HCT116 (cell line): ENCODE data around the gene MBOAT1. TPM values are rescaled to one million over a fixed set of nuclear protein-coding genes. Genes with fewer than 3 reads are reported as not detected.
A peak's percentile ranks its signal among the peaks of the same experiment; 100 is the strongest.

ENCODE experiments used
- ATAC-seq: fragments of 200-7000 bp; cut with Tn5 transposase; 2 replicates; pipeline ENCODE4 v1.9.1; 2020; ENCODE audit warnings: mild to moderate bottlenecking, moderate library complexity
- BruUV-seq: library from RNA; stranded (reverse); fragments of 400-500 nt; replicated peaks from 2 replicates; lab custom pipeline; 2021; lab: Mats Ljungman, UMichigan
- CTCF ChIA-PET: fragments of 300-600 bp; sonication (Branson Sonifier 250); formaldehyde crosslinking; loops from one replicate; lab custom pipeline; 2021; ENCODE audit warnings: antibody characterized with exemption; lab: Charles Lee
- POLR2A ChIA-PET: fragments of 300-600, 350-600 bp; sonication (Branson Sonifier 250); formaldehyde crosslinking; loops from one replicate; lab custom pipeline; 2021; ENCODE audit warnings: antibody characterized with exemption; lab: Charles Lee
- RAD21 ChIA-PET, 2 experiments: fragments of 300-600 bp; sonication (Branson Sonifier 250); formaldehyde crosslinking; loops; one replicate each; lab custom pipeline; 2023; ENCODE audit warnings: low total read pairs in 2 of 2; ENCODE audit not compliant: uncharacterized antibody in 2 of 2, unreplicated experiment in 2 of 2, low non-redundant PET in 1 of 2; lab: Charles Lee
- DNase-seq: peaks from one replicate; pipeline ENCODE4 v3.0.0-alpha.2; 2010; ENCODE audit warnings: low read depth, low spot score
- H2AFZ ChIP-seq: fragments of 200-600 bp; shearing (Covaris generic), sonication (generic); 2 replicates; pipeline ENCODE4 v1.6.1; 2017; ENCODE audit warnings: low read depth, mixed run types, mixed read lengths, antibody characterized with exemption, low read length; ENCODE audit not compliant: poor library complexity, severe bottlenecking
- H3K27ac ChIP-seq: 2 replicates; pipeline ENCODE4 v1.5.1; 2012; ENCODE audit warnings: low read depth, low read length
- H3K27me3 ChIP-seq: fragments of 200-600 bp; sonication (generic); 2 replicates; pipeline ENCODE4 v1.6.1; 2016; ENCODE audit warnings: mixed run types, low read length, mixed read lengths; ENCODE audit not compliant: insufficient read depth
- H3K36me3 ChIP-seq, 2 experiments: fragments of 200-500 bp in 1 of 2; fragments of 200-600 bp in 1 of 2; sonication (Bioruptor generic) in 1 of 2; sonication (generic) in 1 of 2; 2 replicates each; pipeline versions ENCODE4 v1.5.1 to v1.6.1; 2014 to 2016; ENCODE audit warnings: low read length in 2 of 2, inconsistent platforms in 1 of 2, mixed read lengths in 1 of 2, mixed run types in 1 of 2; ENCODE audit not compliant: insufficient read depth in 2 of 2, control insufficient read depth in 1 of 2
- H3K4me1 ChIP-seq, 2 experiments: fragments of 200-600 bp in 1 of 2; sonication (generic) in 1 of 2; 2 replicates each; pipeline versions ENCODE4 v1.5.1 to v1.6.1; 2012 to 2017; ENCODE audit warnings: low read length in 2 of 2, inconsistent platforms in 1 of 2, mild to moderate bottlenecking in 1 of 2, mixed read lengths in 1 of 2, mixed run types in 1 of 2, moderate library complexity in 1 of 2; ENCODE audit not compliant: insufficient read depth in 2 of 2, control insufficient read depth in 1 of 2
- H3K4me2 ChIP-seq: fragments of 200-600 bp; sonication (generic); 2 replicates; pipeline ENCODE4 v1.6.1; 2017; ENCODE audit warnings: mixed run types, low read length, mixed read lengths
- H3K4me3 ChIP-seq, 2 experiments: fragments of 200-600 bp in 1 of 2; sonication (generic) in 1 of 2; replicated peaks in 1 of 2; 2 replicates each; pipeline ENCODE4 v1.5.1; 2011 to 2016; ENCODE audit warnings: low read length in 2 of 2, control low read depth in 1 of 2, low read depth in 1 of 2, mild to moderate bottlenecking in 1 of 2, mixed read lengths in 1 of 2, mixed run types in 1 of 2
- H3K79me2 ChIP-seq: fragments of 200-600 bp; sonication (generic); 2 replicates; pipeline ENCODE4 v1.6.1; 2017; ENCODE audit warnings: mild to moderate bottlenecking, mixed run types, low read length, moderate library complexity, mixed read lengths; ENCODE audit not compliant: insufficient read depth
- H3K9ac ChIP-seq: fragments of 200-600 bp; sonication (generic); 2 replicates; pipeline ENCODE4 v1.6.1; 2016; ENCODE audit warnings: low read length, mixed read lengths
- H3K9me2 ChIP-seq: fragments of 200-600 bp; sonication (generic), shearing (Covaris generic); 2 replicates; pipeline ENCODE4 v1.6.1; 2017; ENCODE audit warnings: mixed run types, mild to moderate bottlenecking, moderate library complexity; ENCODE audit not compliant: insufficient read depth
- H3K9me3 ChIP-seq, 2 experiments: fragments of 200-500 bp in 1 of 2; fragments of 200-600 bp in 1 of 2; sonication (Bioruptor generic) in 1 of 2; sonication (generic) in 1 of 2; 2 replicates each; pipeline ENCODE4 v1.6.1; 2014 to 2017; ENCODE audit warnings: low read length in 2 of 2, mixed read lengths in 2 of 2, inconsistent platforms in 1 of 2, low read depth in 1 of 2, mild to moderate bottlenecking in 1 of 2, mixed run types in 1 of 2, moderate library complexity in 1 of 2; ENCODE audit not compliant: control insufficient read depth in 1 of 2, insufficient read depth in 1 of 2
- H4K20me1 ChIP-seq: fragments of 200-600 bp; sonication (generic), shearing (Covaris generic); 2 replicates; pipeline ENCODE4 v1.6.1; 2017; ENCODE audit warnings: mixed run types, mild to moderate bottlenecking, moderate library complexity; ENCODE audit not compliant: insufficient read depth
- CBX3 ChIP-seq: IDR thresholded peaks from 2 replicates; pipeline ENCODE4 v1.6.1; 2012; ENCODE audit warnings: low read depth
- CTCF ChIP-seq, 3 experiments: fragments of 200-600 bp in 1 of 3; sonication (generic) in 1 of 3; IDR thresholded peaks in 2 of 3; conservative IDR thresholded peaks in 1 of 3; 2 replicates each; pipeline ENCODE4 v1.5.1; 2012 to 2017; ENCODE audit warnings: low read depth in 2 of 3, low read length in 2 of 3, antibody characterized with exemption in 1 of 3, borderline replicate concordance in 1 of 3, control low read depth in 1 of 3, mild to moderate bottlenecking in 1 of 3, mixed read lengths in 1 of 3, mixed run types in 1 of 3, moderate library complexity in 1 of 3; ENCODE audit not compliant: insufficient read depth in 1 of 3
- ELF1 ChIP-seq: IDR thresholded peaks from 2 replicates; pipeline ENCODE4 v1.6.1; 2012; ENCODE audit warnings: low read depth, borderline replicate concordance
- EZH2phosphoT487 ChIP-seq: fragments of 200-600 bp; IDR thresholded peaks from 2 replicates; pipeline ENCODE4 v1.6.1; 2018; ENCODE audit warnings: antibody characterized with exemption, borderline replicate concordance
- JUND ChIP-seq: IDR thresholded peaks from 2 replicates; pipeline ENCODE4 v1.6.1; 2012
- MAX ChIP-seq: IDR thresholded peaks from 2 replicates; pipeline ENCODE4 v1.6.1; 2012
- POLR2A ChIP-seq: IDR thresholded peaks from 2 replicates; pipeline ENCODE4 v1.7.0; 2011; ENCODE audit warnings: borderline replicate concordance; ENCODE audit not compliant: insufficient read depth, insufficient read length; ENCODE audit errors: extremely low read depth
- RAD21 ChIP-seq: IDR thresholded peaks from 2 replicates; pipeline ENCODE4 v1.6.1; 2012; ENCODE audit warnings: low read depth, mild to moderate bottlenecking
- REST ChIP-seq: IDR thresholded peaks from 2 replicates; pipeline ENCODE4 v1.6.1; 2012; ENCODE audit warnings: low read depth
- SIN3A ChIP-seq: IDR thresholded peaks from 2 replicates; pipeline ENCODE4 v1.6.1; 2012; ENCODE audit warnings: low read depth
- SRF ChIP-seq: IDR thresholded peaks from 2 replicates; pipeline ENCODE4 v1.6.1; 2012; ENCODE audit warnings: low read depth
- TCF7L2 ChIP-seq: IDR thresholded peaks from 2 replicates; pipeline ENCODE4 v1.7.0; 2011; ENCODE audit warnings: borderline replicate concordance, inconsistent platforms; ENCODE audit not compliant: insufficient read depth, insufficient read length; ENCODE audit errors: extremely low read depth
- YY1 ChIP-seq: IDR thresholded peaks from 2 replicates; pipeline ENCODE4 v1.6.1; 2011; ENCODE audit warnings: low read length, low read depth, moderate library complexity, mild to moderate bottlenecking; ENCODE audit not compliant: insufficient replicate concordance; ENCODE audit errors: extremely low read depth
- ZBTB33 ChIP-seq: IDR thresholded peaks from 2 replicates; pipeline ENCODE4 v1.6.1; 2011; ENCODE audit warnings: mild to moderate bottlenecking, low read length, moderate library complexity; ENCODE audit not compliant: insufficient replicate concordance; ENCODE audit errors: extremely low read depth
- ZNF274 ChIP-seq: fragments of 200-500 bp; sonication (Bioruptor generic); IDR thresholded peaks from 2 replicates; pipeline ENCODE4 v1.6.1; 2014; ENCODE audit warnings: mild to moderate bottlenecking, low read depth, low read length, inconsistent platforms
- intact Hi-C: fragments of 100-400 bp; cut with micrococcal nuclease; formaldehyde crosslinking; loops from 2 replicates; pipeline ENCODE4 v1.10.0; 2022
- total RNA-seq: library from RNA; stranded (reverse); gene quantifications from one replicate; pipeline ENCODE4 v1.2.1, GENCODE V29; 2021; ENCODE audit not compliant: unreplicated experiment

Gene MBOAT1
- total RNA-seq, 1 experiment from 2014 or later = 11.7 TPM

- Histone ChIP-seq H3K4me2 (peak overlapping the region; percentile 25; the same call in 1 of the 2 replicates), H3K4me1 (peaks cover 12 to 21% of the 10 kb centered on the region in 2 experiments; a peak in 3 of 4 replicates), H3K4me3 (no peak overlapping the region), H2AFZ (no peak overlapping the region), H3K9me3 (no peaks in the 10 kb centered on the region), H3K27me3 (no peaks in the 10 kb centered on the region), H4K20me1 (no peaks in the 10 kb centered on the region), H3K27ac (no peak overlapping the region), H3K36me3 (no peaks in the 10 kb centered on the region), H3K9me2 (no peaks in the 10 kb centered on the region), H3K9ac (no peak overlapping the region), H3K79me2 (peaks cover 4% of the 10 kb centered on the region; the same call in 1 of the 2 replicates)
- DNase-seq (no peak), ATAC-seq (no peak)
- RAD21 ChIA-PET = no interaction called here
- CTCF ChIA-PET = no interaction called here
- POLR2A ChIA-PET = interaction anchor here (1.7 kb wide), 1 partner anchor 10 kb away, joined by 4 read pairs; the partner anchor contains the start of gene MBOAT1
- no peak for TF ChIP-seq ZBTB33
- TF ChIP-seq YY1 = no peak
- TF ChIP-seq CTCF (IDR thresholded peaks at IDR 0.05 in 2 of 3, conservative IDR thresholded peaks at IDR 0.05 in 1 of 3; ENCODE audit: borderline replicate concordance in 1 of 3, insufficient read depth in 1 of 3, low read depth in 2 of 3, low read length in 2 of 3) = no peak
- TF ChIP-seq ELF1 = no peak
- no peak for TF ChIP-seq ZNF274
- TF ChIP-seq SIN3A = no peak
- no peak for TF ChIP-seq EZH2phosphoT487
- no peak for TF ChIP-seq JUND
- no peak for TF ChIP-seq POLR2A
- TF ChIP-seq REST = no peak
- TF ChIP-seq CBX3 = no peak
- no peak for TF ChIP-seq TCF7L2
- TF ChIP-seq MAX = no peak
- no peak for TF ChIP-seq RAD21
- no peak for TF ChIP-seq SRF
- intact Hi-C loops = no loop called here
- BruUV-seq = no TSS peak
Observed at GRCh38 chr6:20202324-20202658, 10.0 kb downstream of the MBOAT1 start.
